HepG2 (cell line): ENCODE data around the gene TCFL5. TPM values are rescaled to one million over a fixed set of nuclear protein-coding genes. Genes with fewer than 3 reads are reported as not detected.

Source experiments
- ATAD3A ChIP-seq: sonication (generic); formaldehyde crosslinking; IDR thresholded peaks from 2 replicates; pipeline ENCODE4 v1.4.0; 2020; ENCODE audit warnings: missing genetic modification reagents
- BRD4 ChIP-seq: sonication (generic); formaldehyde crosslinking; IDR thresholded peaks from 2 replicates; pipeline ENCODE4 v1.4.0; 2020; ENCODE audit warnings: missing genetic modification reagents
- CBX1 ChIP-seq: IDR thresholded peaks from one replicate; pipeline ENCODE4 v1.6.1; 2016; ENCODE audit warnings: antibody characterized with exemption, low read depth
- CENPX ChIP-seq: sonication (generic); formaldehyde crosslinking; IDR thresholded peaks from 2 replicates; pipeline ENCODE4 v1.9.0; 2021; ENCODE audit warnings: mild to moderate bottlenecking, missing genetic modification reagents, moderate library complexity
- FLYWCH1 ChIP-seq: sonication (generic); formaldehyde crosslinking; IDR thresholded peaks from 2 replicates; pipeline ENCODE4 v1.8.1; 2023; ENCODE audit warnings: mild to moderate bottlenecking, missing genetic modification reagents
- HOXD1 ChIP-seq: sonication (generic); formaldehyde crosslinking; IDR thresholded peaks from 2 replicates; pipeline ENCODE4 v1.5.0; 2020; ENCODE audit warnings: missing genetic modification reagents
- IKZF1 ChIP-seq: fragments of 450-650 bp; IDR thresholded peaks from 2 replicates; pipeline ENCODE4 v1.7.1; 2016
- IRF2 ChIP-seq: IDR thresholded peaks from 2 replicates; pipeline ENCODE4 v1.6.1; 2018; ENCODE audit warnings: missing genetic modification reagents, missing compliant biosample characterization
- KAT2B ChIP-seq: fragments of 150-350 bp; IDR thresholded peaks from 2 replicates; pipeline ENCODE4 v1.6.1; 2014; ENCODE audit warnings: low read depth, low read length, borderline replicate concordance
- NCOA5 ChIP-seq: sonication (generic); formaldehyde crosslinking; IDR thresholded peaks from 2 replicates; pipeline ENCODE4 v1.4.0; 2020; ENCODE audit warnings: missing genetic modification reagents
- NFYC ChIP-seq: IDR thresholded peaks from 2 replicates; pipeline ENCODE4 v1.6.1; 2016; ENCODE audit warnings: missing genetic modification reagents, missing compliant biosample characterization
- RFX3 ChIP-seq: IDR thresholded peaks from 2 replicates; pipeline ENCODE4 v1.6.1; 2016; ENCODE audit warnings: missing biosample characterization, missing genetic modification reagents
- XRCC5 ChIP-seq: fragments of 200-400 bp; formaldehyde crosslinking; optimal IDR thresholded peaks from 2 replicates; pipeline ENCODE3; 2017; ENCODE audit warnings: mild to moderate bottlenecking, low read length
- ZFP37 ChIP-seq: sonication (generic); formaldehyde crosslinking; IDR thresholded peaks from 2 replicates; pipeline ENCODE4 v1.4.0; 2020; ENCODE audit warnings: missing genetic modification reagents, borderline replicate concordance
- ZFY ChIP-seq: sonication (generic); formaldehyde crosslinking; IDR thresholded peaks from 2 replicates; pipeline ENCODE4 v1.4.0; 2020; ENCODE audit warnings: missing genetic modification reagents
- ZNF207 ChIP-seq: fragments of 450-650 bp; IDR thresholded peaks from 2 replicates; pipeline ENCODE4 v1.6.1; 2016; ENCODE audit warnings: antibody characterized with exemption, borderline replicate concordance
- ZNF225 ChIP-seq: sonication (generic); formaldehyde crosslinking; IDR thresholded peaks from 2 replicates; pipeline ENCODE4 v1.4.0; 2020; ENCODE audit warnings: mild to moderate bottlenecking, missing genetic modification reagents
- ZNF333 ChIP-seq: sonication (generic); formaldehyde crosslinking; IDR thresholded peaks from 2 replicates; pipeline ENCODE4 v1.4.0; 2020; ENCODE audit warnings: mild to moderate bottlenecking, missing genetic modification reagents, borderline replicate concordance
- ZNF34 ChIP-seq: sonication (generic); formaldehyde crosslinking; IDR thresholded peaks from 2 replicates; pipeline ENCODE4 v1.4.0; 2020; ENCODE audit warnings: mild to moderate bottlenecking, missing genetic modification reagents, borderline replicate concordance
- ZNF639 ChIP-seq: conservative IDR thresholded peaks from 2 replicates; pipeline ENCODE4 v1.6.1; 2018; ENCODE audit warnings: missing genetic modification reagents
- ZNF652 ChIP-seq: IDR thresholded peaks from 2 replicates; pipeline ENCODE4 v1.6.1; 2016; ENCODE audit warnings: low read depth, borderline replicate concordance
- ZNF672 ChIP-seq: sonication (generic); formaldehyde crosslinking; IDR thresholded peaks from 2 replicates; pipeline ENCODE4 v1.8.1; 2022; ENCODE audit warnings: missing genetic modification reagents
- ZNF7 ChIP-seq: IDR thresholded peaks from 2 replicates; pipeline ENCODE4 v1.6.1; 2016; ENCODE audit warnings: missing biosample characterization, missing genetic modification reagents
- ZNF749 ChIP-seq: sonication (generic); formaldehyde crosslinking; IDR thresholded peaks from 2 replicates; pipeline ENCODE4 v1.8.0; 2022; ENCODE audit warnings: mild to moderate bottlenecking, missing genetic modification reagents, moderate library complexity, borderline replicate concordance
- ZSCAN22 ChIP-seq: sonication (generic); formaldehyde crosslinking; IDR thresholded peaks from 2 replicates; pipeline ENCODE4 v1.4.0; 2020; ENCODE audit warnings: mild to moderate bottlenecking, missing genetic modification reagents
- polyA plus RNA-seq, 8 experiments: library from polyadenylated mRNA; depleted of rRNA in 3 of 8; stranded (reverse) in 7 of 8; unstranded in 1 of 8; fragments of >200 nt; fragmentation: Illumina TruSeq in 4 of 8; extraction: Trizol in 4 of 8; gene quantifications; 2 replicates each; pipeline versions ENCODE4 v1.2.1 to v1.2.3, GENCODE V29; 2011 to 2016; ENCODE audit warnings: low read depth in 4 of 8, missing spikeins in 1 of 8, mixed read lengths in 1 of 8; ENCODE audit not compliant: insufficient read depth in 1 of 8
- total RNA-seq, 5 experiments: library from RNA; depleted of rRNA; stranded (reverse); fragments of >200 nt; fragmentation: Illumina TruSeq; extraction: Trizol; gene quantifications; 2 replicates each; pipeline ENCODE4 v1.2.3, GENCODE V29; 2016; ENCODE audit warnings: low read depth in 1 of 5
- TF ChIP-seq, protein P1 (sequence below): sonication (generic); formaldehyde crosslinking; IDR thresholded peaks from 2 replicates; pipeline ENCODE4 v1.4.0; 2020; ENCODE audit warnings: mild to moderate bottlenecking, low read depth, missing genetic modification reagents
- TF ChIP-seq, protein P2 (sequence below): sonication (generic); formaldehyde crosslinking; IDR thresholded peaks from 2 replicates; pipeline ENCODE4 v1.5.1; 2020; ENCODE audit warnings: mild to moderate bottlenecking, missing genetic modification reagents, moderate library complexity
- TF ChIP-seq, protein P3 (sequence below): sonication (generic); formaldehyde crosslinking; IDR thresholded peaks from 2 replicates; pipeline ENCODE4 v1.8.0; 2022; ENCODE audit warnings: mild to moderate bottlenecking, missing genetic modification reagents, moderate library complexity

TCFL5 gene
- total and polyA plus RNA-seq, 2 of the 13 experiments (the other 11 are each of a cell fraction or from before 2014, with no cell fraction given) = 14.8 to 20.0 TPM

DNA sequence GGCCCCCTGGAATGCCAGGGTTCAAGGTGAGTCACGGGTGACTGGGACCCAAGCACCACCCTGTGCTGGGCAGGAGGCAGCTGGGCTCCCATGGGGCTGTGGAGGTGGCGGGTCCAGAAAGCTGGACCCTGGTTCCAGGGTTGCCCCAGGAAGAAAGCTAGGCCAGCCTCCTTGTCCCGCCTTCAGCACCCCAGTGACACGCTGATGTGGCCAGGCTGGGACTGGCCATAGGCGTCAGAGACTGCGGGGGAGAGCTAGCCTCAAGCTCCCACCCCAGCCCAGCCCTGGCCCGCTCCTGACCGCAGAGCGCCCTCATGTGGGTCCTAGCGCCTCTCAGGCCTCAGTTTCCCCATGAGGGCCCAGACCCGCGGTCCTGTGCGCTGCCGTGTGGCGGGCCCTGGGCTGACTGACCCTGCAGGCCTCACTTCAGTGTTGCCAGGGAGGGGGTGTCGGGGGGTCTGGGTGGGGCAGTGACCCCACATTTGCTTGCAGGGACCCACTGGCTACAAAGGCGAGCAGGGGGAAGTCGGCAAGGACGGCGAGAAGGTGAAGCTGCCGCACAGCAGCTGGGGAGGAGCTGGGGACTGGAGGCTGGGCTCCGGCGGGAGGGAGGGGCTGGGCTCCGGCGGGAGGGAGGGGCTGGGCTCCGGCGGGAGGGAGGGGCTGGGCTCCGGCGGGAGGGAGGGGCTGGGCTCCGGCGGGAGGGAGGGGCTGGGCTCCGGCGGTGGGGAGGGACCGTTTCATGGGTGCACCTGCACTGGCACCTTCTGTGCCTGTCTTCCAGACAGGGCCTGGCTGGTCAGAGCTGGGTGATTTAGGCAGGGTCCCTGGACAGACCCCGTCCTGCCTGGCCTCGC is 36.9 kb downstream of the TCFL5 start (continued):
- TF ChIP-seq, protein P1, sequence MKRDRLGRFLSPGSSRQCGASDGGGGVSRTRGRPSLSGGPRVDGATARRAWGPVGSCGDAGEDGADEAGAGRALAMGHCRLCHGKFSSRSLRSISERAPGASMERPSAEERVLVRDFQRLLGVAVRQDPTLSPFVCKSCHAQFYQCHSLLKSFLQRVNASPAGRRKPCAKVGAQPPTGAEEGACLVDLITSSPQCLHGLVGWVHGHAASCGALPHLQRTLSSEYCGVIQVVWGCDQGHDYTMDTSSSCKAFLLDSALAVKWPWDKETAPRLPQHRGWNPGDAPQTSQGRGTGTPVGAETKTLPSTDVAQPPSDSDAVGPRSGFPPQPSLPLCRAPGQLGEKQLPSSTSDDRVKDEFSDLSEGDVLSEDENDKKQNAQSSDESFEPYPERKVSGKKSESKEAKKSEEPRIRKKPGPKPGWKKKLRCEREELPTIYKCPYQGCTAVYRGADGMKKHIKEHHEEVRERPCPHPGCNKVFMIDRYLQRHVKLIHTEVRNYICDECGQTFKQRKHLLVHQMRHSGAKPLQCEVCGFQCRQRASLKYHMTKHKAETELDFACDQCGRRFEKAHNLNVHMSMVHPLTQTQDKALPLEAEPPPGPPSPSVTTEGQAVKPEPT (CRISPR knock-in tag) = no peak
- TF ChIP-seq RFX3 (CRISPR knock-in tag) (no peak), ZNF34 (CRISPR knock-in tag) (no peak), ZNF639 (CRISPR knock-in tag) (no peak), ZSCAN22 (no peak), ZFP37 (CRISPR knock-in tag) (no peak), IRF2 (no peak), CBX1 (no peak), BRD4 (CRISPR knock-in tag) (peak; percentile 78; the same call in 1 of the 2 replicates), HOXD1 (CRISPR knock-in tag) (no peak), NCOA5 (no peak), KAT2B (no peak), ZNF652 (CRISPR knock-in tag) (no peak), ZNF207 (no peak), ZNF225 (CRISPR knock-in tag) (peak; percentile 60; the same call in 1 of the 2 replicates), ZNF672 (CRISPR knock-in tag) (no peak), ATAD3A (CRISPR knock-in tag) (no peak), CENPX (CRISPR knock-in tag) (no peak), NFYC (no peak), ZFY (CRISPR knock-in tag) (no peak), IKZF1 (no peak), ZNF749 (CRISPR knock-in tag) (no peak), XRCC5 (no peak), ZNF333 (CRISPR knock-in tag) (no peak), ZNF7 (no peak), FLYWCH1 (no peak)
- TF ChIP-seq, protein P2, sequence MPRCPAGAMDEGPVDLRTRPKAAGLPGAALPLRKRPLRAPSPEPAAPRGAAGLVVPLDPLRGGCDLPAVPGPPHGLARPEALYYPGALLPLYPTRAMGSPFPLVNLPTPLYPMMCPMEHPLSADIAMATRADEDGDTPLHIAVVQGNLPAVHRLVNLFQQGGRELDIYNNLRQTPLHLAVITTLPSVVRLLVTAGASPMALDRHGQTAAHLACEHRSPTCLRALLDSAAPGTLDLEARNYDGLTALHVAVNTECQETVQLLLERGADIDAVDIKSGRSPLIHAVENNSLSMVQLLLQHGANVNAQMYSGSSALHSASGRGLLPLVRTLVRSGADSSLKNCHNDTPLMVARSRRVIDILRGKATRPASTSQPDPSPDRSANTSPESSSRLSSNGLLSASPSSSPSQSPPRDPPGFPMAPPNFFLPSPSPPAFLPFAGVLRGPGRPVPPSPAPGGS (CRISPR knock-in tag) = no peak; the same call in 1 of the 2 replicates
- TF ChIP-seq, protein P3, sequence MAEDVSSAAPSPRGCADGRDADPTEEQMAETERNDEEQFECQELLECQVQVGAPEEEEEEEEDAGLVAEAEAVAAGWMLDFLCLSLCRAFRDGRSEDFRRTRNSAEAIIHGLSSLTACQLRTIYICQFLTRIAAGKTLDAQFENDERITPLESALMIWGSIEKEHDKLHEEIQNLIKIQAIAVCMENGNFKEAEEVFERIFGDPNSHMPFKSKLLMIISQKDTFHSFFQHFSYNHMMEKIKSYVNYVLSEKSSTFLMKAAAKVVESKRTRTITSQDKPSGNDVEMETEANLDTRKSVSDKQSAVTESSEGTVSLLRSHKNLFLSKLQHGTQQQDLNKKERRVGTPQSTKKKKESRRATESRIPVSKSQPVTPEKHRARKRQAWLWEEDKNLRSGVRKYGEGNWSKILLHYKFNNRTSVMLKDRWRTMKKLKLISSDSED (CRISPR knock-in tag) = no peak
